ENCODE measurements around the gene JAG2. TPM values are rescaled to one million over a fixed set of nuclear protein-coding genes. Genes with fewer than 3 reads are reported as not detected.

JAG2 gene
- total RNA-seq, 6 experiments from 2014 or later = 1.1 to 3.5 (median 1.2) TPM

DNA sequence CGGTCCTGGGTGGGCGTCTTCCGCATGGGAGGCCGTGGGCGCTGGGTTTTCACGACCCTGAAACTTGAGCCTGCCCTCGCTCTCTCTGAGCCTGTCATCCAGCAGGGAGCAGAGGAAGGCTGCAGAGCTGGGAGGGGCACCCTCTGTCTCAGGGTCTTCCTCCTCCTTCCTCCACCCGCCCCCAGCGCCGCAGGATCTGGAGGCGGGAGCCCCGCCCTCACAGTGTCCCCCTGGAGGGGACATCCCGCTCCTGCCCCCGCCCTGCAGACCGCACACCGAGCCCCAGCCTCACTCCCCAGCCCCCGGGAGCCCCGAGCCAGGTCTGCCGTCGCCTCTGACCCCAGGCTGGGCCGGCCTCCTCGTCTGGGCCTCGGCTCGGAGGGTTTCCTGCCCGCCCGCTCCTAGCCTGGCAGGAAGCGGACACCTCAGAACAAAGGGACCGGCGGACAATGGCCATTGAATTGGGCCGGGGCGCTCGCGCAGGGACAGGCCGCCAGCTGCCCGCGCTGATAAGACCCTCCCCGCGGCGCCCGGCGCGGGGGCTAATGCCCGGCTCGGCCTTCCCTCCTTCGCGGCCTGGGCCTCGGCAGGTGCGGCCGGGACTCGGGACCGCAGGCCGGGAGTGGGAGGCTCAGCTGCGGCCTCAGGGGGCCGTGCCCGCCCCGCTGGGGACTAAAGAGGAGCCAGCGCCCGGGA is 27.8 kb upstream of the JAG2 start:
- ATAC-seq = peak; percentile 47 to 55 (median 52)
- Histone ChIP-seq H3K27ac (peak overlapping the region in 1 of 3 donors; percentile 51), H3K9me3 (no peaks in the 10 kb centered on the region), H3K4me1 (peaks cover 0 to 5% (median 0%) of the 10 kb centered on the region in 4 donors), H3K27me3 (peaks cover 0 to 7% of the 10 kb centered on the region in 2 donors), H3K4me3 (no peak overlapping the region), H3K36me3 (no peaks in the 10 kb centered on the region)
- TF ChIP-seq, protein P1, sequence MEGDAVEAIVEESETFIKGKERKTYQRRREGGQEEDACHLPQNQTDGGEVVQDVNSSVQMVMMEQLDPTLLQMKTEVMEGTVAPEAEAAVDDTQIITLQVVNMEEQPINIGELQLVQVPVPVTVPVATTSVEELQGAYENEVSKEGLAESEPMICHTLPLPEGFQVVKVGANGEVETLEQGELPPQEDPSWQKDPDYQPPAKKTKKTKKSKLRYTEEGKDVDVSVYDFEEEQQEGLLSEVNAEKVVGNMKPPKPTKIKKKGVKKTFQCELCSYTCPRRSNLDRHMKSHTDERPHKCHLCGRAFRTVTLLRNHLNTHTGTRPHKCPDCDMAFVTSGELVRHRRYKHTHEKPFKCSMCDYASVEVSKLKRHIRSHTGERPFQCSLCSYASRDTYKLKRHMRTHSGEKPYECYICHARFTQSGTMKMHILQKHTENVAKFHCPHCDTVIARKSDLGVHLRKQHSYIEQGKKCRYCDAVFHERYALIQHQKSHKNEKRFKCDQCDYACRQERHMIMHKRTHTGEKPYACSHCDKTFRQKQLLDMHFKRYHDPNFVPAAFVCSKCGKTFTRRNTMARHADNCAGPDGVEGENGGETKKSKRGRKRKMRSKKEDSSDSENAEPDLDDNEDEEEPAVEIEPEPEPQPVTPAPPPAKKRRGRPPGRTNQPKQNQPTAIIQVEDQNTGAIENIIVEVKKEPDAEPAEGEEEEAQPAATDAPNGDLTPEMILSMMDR (IDR thresholded peaks at IDR 0.05) = no peak
- TF ChIP-seq POLR2A (IDR thresholded peaks at IDR 0.05) = no peak
- intact Hi-C loops (cut with DNase I) = no loop called here
- WGBS (ENCODE audit: insufficient coverage, low coverage, low lambda C conversion rate, missing lambda C conversion rate) = no CpG with 5 or more reads among the region's 58 CpGs
- peak in 1 of 3 donors; percentile 65 for DNase-seq

DNA sequence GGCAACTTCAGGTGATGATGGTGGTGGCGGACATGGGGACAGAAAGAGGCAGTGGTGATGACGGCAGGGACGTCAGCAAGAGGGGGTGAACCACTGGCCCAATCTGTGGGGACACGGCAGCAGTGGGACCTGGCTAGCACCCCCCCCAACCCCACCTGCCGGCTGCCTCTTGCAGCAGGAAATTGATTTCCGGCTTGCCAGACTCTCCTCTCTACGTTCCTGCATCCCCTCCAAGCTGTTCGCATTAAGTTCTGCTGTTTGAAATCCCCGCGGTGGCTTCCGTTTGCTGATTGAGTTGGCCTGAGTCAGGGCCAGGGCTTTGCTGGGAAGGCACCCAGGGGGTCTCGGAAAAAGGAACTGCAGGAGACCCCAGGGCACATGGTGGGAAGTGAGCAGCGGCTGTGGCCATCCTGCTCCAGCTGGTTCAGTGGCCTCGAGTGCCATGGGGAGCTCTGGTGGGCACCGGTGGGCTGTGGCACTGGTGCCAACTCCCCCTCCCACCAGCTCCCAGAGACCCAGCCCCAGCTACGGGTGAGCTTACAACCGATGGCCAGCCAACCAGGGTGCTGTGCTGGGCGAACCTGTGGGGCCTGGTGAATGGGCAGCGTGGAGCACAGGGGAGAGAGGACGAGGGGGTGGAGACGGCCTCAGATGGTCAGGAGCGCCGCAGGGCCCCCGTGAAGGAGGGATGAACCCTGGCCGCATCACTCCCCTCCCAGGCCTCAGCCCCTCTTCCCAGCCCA is 27.1 kb upstream of the JAG2 start:
- H3K36me3 ChIP-seq = no peaks in the 10 kb centered on the region
- no peak for DNase-seq
- WGBS (ENCODE audit: insufficient coverage, low coverage, low lambda C conversion rate, missing lambda C conversion rate) = 13% methylated on average over 8 of the region's 25 CpGs
- H3K27me3 ChIP-seq = peaks cover 0 to 7% of the 10 kb centered on the region in 2 donors
- intact Hi-C loops (cut with DNase I) = no loop called here
- ATAC-seq = no peak
- H3K27ac ChIP-seq = peak overlapping the region in 1 of 3 donors; percentile 51
- H3K9me3 ChIP-seq = no peaks in the 10 kb centered on the region
- TF ChIP-seq POLR2A (IDR thresholded peaks at IDR 0.05) = no peak
- TF ChIP-seq, protein P1 (IDR thresholded peaks at IDR 0.05) = no peak
- H3K4me3 ChIP-seq = no peak overlapping the region
- peaks cover 0 to 5% (median 0%) of the 10 kb centered on the region in 4 donors for H3K4me1 ChIP-seq

DNA sequence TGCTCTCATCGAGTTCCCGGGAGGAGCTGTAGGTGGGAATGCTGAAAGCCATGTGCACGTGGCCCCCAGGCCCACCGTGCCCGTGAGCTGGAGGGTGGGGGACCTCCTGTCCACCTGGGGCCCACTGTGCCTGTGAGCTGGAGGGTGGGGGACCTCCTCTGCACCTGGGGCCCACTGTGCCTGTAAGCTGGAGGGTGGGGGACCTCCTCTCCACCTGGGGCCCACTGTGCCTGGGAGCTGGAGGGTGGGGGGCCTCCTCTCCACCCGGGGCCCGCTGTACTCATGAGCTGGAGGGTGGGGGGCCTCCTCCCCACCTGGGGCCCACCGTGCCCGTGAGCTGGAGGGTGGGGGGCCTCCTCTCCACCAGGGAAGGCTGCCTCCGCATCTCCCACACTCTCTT is 26.5 kb upstream of the JAG2 start:
- TF ChIP-seq, protein P1 (IDR thresholded peaks at IDR 0.05) = no peak
- TF ChIP-seq POLR2A (IDR thresholded peaks at IDR 0.05) = no peak
- H3K4me3 ChIP-seq = no peak overlapping the region
- no peaks in the 10 kb centered on the region for H3K36me3 ChIP-seq
- no peak for DNase-seq
- peaks cover 0 to 5% (median 0%) of the 10 kb centered on the region in 4 donors for H3K4me1 ChIP-seq
- no peaks in the 10 kb centered on the region for H3K9me3 ChIP-seq
- 100% methylated on average over 1 of the region's 10 CpGs for WGBS (ENCODE audit: insufficient coverage, low coverage, low lambda C conversion rate, missing lambda C conversion rate)
- intact Hi-C loops (cut with DNase I) = no loop called here
- H3K27ac ChIP-seq = no peak overlapping the region
- no peak for ATAC-seq
- H3K27me3 ChIP-seq = peaks cover 0 to 7% of the 10 kb centered on the region in 2 donors

DNA sequence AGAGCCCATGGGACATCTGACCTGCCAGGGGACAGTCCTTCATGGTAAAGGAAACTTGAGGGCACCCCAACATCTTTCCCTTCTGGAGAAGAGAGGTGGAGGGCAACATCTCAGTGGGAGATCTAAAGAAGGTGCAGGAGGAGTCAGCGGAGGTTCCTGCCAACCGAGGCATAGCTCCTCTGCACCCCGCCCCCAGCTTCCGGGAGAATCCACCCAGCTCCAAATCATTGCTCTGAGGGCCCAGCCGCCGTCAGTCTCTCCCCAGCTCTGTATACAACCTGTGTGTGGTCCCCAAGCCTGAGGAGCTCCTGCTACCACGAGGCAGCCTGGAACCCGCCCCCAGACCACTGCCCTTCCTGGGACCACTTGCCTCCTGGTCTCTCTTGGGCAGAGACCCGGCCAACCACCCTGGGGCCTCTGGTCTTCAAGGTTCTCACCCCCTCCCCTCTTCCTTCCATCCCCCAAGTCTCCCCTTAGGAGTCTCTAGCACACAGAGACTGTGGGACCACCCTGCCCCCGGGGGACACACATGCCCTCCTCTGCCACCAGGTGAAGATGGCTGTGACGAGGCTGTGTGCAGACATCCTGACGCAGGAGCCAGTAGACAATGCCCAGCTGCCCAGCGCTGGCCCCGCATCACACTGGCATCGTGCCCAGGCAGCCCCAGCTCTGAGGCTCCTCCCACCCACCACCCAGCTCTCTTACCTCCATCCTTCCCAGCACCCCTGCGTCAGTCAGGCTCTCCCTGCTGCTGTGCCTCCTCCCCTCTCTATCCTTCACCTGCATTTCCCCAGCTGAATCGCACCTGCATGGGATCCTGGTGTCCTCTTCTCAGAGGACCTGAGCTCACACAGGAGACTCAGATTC is 25.6 kb upstream of the JAG2 start:
- ATAC-seq = no peak

More for the DNA sequence above, 25.6 kb upstream of the JAG2 start:
- no peak overlapping the region for H3K27ac ChIP-seq
- no peak for TF ChIP-seq POLR2A (IDR thresholded peaks at IDR 0.05)
- TF ChIP-seq, protein P1 (IDR thresholded peaks at IDR 0.05) = no peak
- H3K27me3 ChIP-seq = peaks cover 0 to 7% of the 10 kb centered on the region in 2 donors
- no peak overlapping the region for H3K4me3 ChIP-seq
- 41% methylated on average over 7 of the region's 17 CpGs for WGBS (ENCODE audit: insufficient coverage, low coverage, low lambda C conversion rate, missing lambda C conversion rate)
- peaks cover 0 to 5% (median 0%) of the 10 kb centered on the region in 4 donors for H3K4me1 ChIP-seq
- no peaks in the 10 kb centered on the region for H3K9me3 ChIP-seq
- H3K36me3 ChIP-seq = no peaks in the 10 kb centered on the region
- DNase-seq = no peak
- intact Hi-C loops (cut with DNase I) = no loop called here
